ENCODE measurements around the gene DZIP1L. TPM values are rescaled to one million over a fixed set of nuclear protein-coding genes. Genes with fewer than 3 reads are reported as not detected.

Gene DZIP1L
- total RNA-seq, 1 experiment from 2014 or later, result 2.3 TPM

GRCh38 chr3:138082085-138082991, 33.1 kb downstream of the DZIP1L start:
- Histone ChIP-seq H3K4me1 (replicated peaks; ENCODE audit: insufficient read depth) (peaks cover 49% of the 10 kb centered on the region), H3K4me3 (no peak overlapping the region), H3K36me3 (ENCODE audit: low read depth) (no peaks in the 10 kb centered on the region), H3K9me3 (ENCODE audit: insufficient read depth, low read depth) (no peaks in the 10 kb centered on the region), H2AFZ (no peak overlapping the region), H4K20me1 (ENCODE audit: insufficient read depth) (no peaks in the 10 kb centered on the region), H3F3A (ENCODE audit: insufficient read depth, low read depth) (peaks cover 40% of the 10 kb centered on the region), H3K79me2 (ENCODE audit: low read depth) (no peaks in the 10 kb centered on the region), H3K27me3 (ENCODE audit: insufficient read depth, low read depth) (no peaks in the 10 kb centered on the region), H3K4me2 (peak overlapping the region; percentile 62), H3K9me2 (ENCODE audit: insufficient read depth) (no peaks in the 10 kb centered on the region), H3K27ac (peak overlapping the region; percentile 80)
- peak; percentile 40 to 94 for DNase-seq
- no TSS peak for BruUV-seq (replicated peaks)
- ChIA-PET CTCF (interaction anchor here (0.6 kb wide), 1 partner anchor 15 kb away, joined by 3 read pairs; no protein-coding TSS in a partner anchor), POLR2A (ENCODE audit: unreplicated experiment) (interaction anchor here (0.6 kb wide), 1 partner anchor 623 kb away, joined by 3 read pairs; no protein-coding TSS in a partner anchor)
- intact Hi-C loops (cut with micrococcal nuclease; ENCODE audit: unreplicated experiment), result no loop called here
- TF ChIP-seq EZH2 (IDR thresholded peaks at IDR 0.05; ENCODE audit: low read depth) (no peak), CTCF (conservative IDR thresholded peaks at IDR 0.05) (no peak)

- no peaks in the 10 kb centered on the region for H4K20me1 ChIP-seq (ENCODE audit: insufficient read depth)
- peaks cover 54% of the 10 kb centered on the region for H3K4me1 ChIP-seq (replicated peaks; ENCODE audit: insufficient read depth)
- no peak overlapping the region for H3K4me3 ChIP-seq
- intact Hi-C loops (cut with micrococcal nuclease; ENCODE audit: unreplicated experiment), result no loop called here
- DNase-seq, result no peak
- ChIA-PET POLR2A (ENCODE audit: unreplicated experiment) (interaction anchor here (0.6 kb wide), 1 partner anchor 623 kb away, joined by 3 read pairs; no protein-coding TSS in a partner anchor), CTCF (no interaction called here)
- no peaks in the 10 kb centered on the region for H3K79me2 ChIP-seq (ENCODE audit: low read depth)
- H3K27me3 ChIP-seq (ENCODE audit: insufficient read depth, low read depth), result no peaks in the 10 kb centered on the region
- no peaks in the 10 kb centered on the region for H3K9me2 ChIP-seq (ENCODE audit: insufficient read depth)
- peak overlapping the region; percentile 80 for H3K27ac ChIP-seq
- no TSS peak for BruUV-seq (replicated peaks)
- H3K4me2 ChIP-seq, result peak overlapping the region; percentile 62
- H2AFZ ChIP-seq, result no peak overlapping the region
- no peaks in the 10 kb centered on the region for H3K36me3 ChIP-seq (ENCODE audit: low read depth)
- H3K9me3 ChIP-seq (ENCODE audit: insufficient read depth, low read depth), result no peaks in the 10 kb centered on the region
- no peak for TF ChIP-seq CTCF (conservative IDR thresholded peaks at IDR 0.05)
- TF ChIP-seq EZH2 (IDR thresholded peaks at IDR 0.05; ENCODE audit: low read depth), result no peak
- peaks cover 48% of the 10 kb centered on the region for H3F3A ChIP-seq (ENCODE audit: insufficient read depth, low read depth)
These were observed 33.9 kb downstream of the DZIP1L start for GRCh38 chr3:138081371-138082084.

- Histone ChIP-seq H3K9me2 (ENCODE audit: insufficient read depth) (no peaks in the 10 kb centered on the region), H3K79me2 (ENCODE audit: low read depth) (no peaks in the 10 kb centered on the region), H3K9me3 (ENCODE audit: insufficient read depth, low read depth) (no peaks in the 10 kb centered on the region), H3K36me3 (ENCODE audit: low read depth) (no peaks in the 10 kb centered on the region), H2AFZ (no peak overlapping the region), H3K27me3 (ENCODE audit: insufficient read depth, low read depth) (no peaks in the 10 kb centered on the region), H3K4me1 (replicated peaks; ENCODE audit: insufficient read depth) (peaks cover 54% of the 10 kb centered on the region), H3K4me2 (no peak overlapping the region), H3K4me3 (no peak overlapping the region), H3K27ac (no peak overlapping the region), H3F3A (ENCODE audit: insufficient read depth, low read depth) (peaks cover 49% of the 10 kb centered on the region), H4K20me1 (ENCODE audit: insufficient read depth) (no peaks in the 10 kb centered on the region)
- no TSS peak for BruUV-seq (replicated peaks)
- POLR2A ChIA-PET (ENCODE audit: unreplicated experiment), result no interaction called here
- DNase-seq, result no peak
- TF ChIP-seq EZH2 (IDR thresholded peaks at IDR 0.05; ENCODE audit: low read depth) (no peak), CTCF (conservative IDR thresholded peaks at IDR 0.05) (no peak)
- intact Hi-C loops (cut with micrococcal nuclease; ENCODE audit: unreplicated experiment), result loop anchor here (2.0 kb wide), 1 partner anchor 35 kb away; the partner anchor contains the start of gene DZIP1L
- CTCF ChIA-PET, result no interaction called here
These were observed 35.5 kb downstream of the DZIP1L start for GRCh38 chr3:138079901-138080300.

All from PC-9 (cell line).